Panc1 (cell line): Measurements from ENCODE around the gene FGF14. TPM values are rescaled to one million over a fixed set of nuclear protein-coding genes. Genes with fewer than 3 reads are reported as not detected.

ENCODE experiments used
- ATAC-seq: fragments of 200-7000 bp; cut with Tn5 transposase; 2 replicates; pipeline ENCODE4 v1.9.1; 2020; ENCODE audit warnings: mild to moderate bottlenecking, moderate library complexity
- BruUV-seq: library from RNA; stranded (reverse); fragments of 400-500 nt; replicated peaks from 2 replicates; lab custom pipeline; 2021; lab: Mats Ljungman, UMichigan
- CTCF ChIA-PET: fragments of 300-600 bp; sonication (Branson Sonifier 250); formaldehyde crosslinking; loops from one replicate; lab custom pipeline; 2022; ENCODE audit warnings: antibody characterized with exemption; lab: Charles Lee
- POLR2A ChIA-PET: fragments of 300-600 bp; sonication (Branson Sonifier 250); formaldehyde crosslinking; loops from one replicate; lab custom pipeline; 2022; ENCODE audit warnings: antibody characterized with exemption; lab: Charles Lee
- DNase-seq: peaks from one replicate; pipeline ENCODE4 v3.0.0-alpha.2; 2010; ENCODE audit warnings: low read depth, low spot score
- H3K27ac ChIP-seq: 2 replicates; pipeline ENCODE4 v1.5.1; 2011; ENCODE audit warnings: mild to moderate bottlenecking, low read length, inconsistent platforms
- H3K27me3 ChIP-seq: fragments of 200-500 bp; sonication (Bioruptor generic); 2 replicates; pipeline ENCODE4 v1.6.0; 2014; ENCODE audit warnings: low read length, inconsistent platforms; ENCODE audit not compliant: control insufficient read depth, insufficient read depth
- H3K36me3 ChIP-seq: fragments of 200-500 bp; sonication (Bioruptor generic); 2 replicates; pipeline ENCODE4 v1.5.1; 2014; ENCODE audit warnings: inconsistent platforms, mild to moderate bottlenecking, low read length, moderate library complexity; ENCODE audit not compliant: control insufficient read depth, insufficient read depth
- H3K4me1 ChIP-seq: 2 replicates; pipeline ENCODE4 v1.5.1; 2011; ENCODE audit warnings: inconsistent platforms, mild to moderate bottlenecking, low read length, moderate library complexity; ENCODE audit not compliant: control insufficient read depth, insufficient read depth
- H3K4me3 ChIP-seq, 2 experiments: 2 replicates each; pipeline ENCODE4 v1.5.1; 2011 to 2012; ENCODE audit warnings: low read depth in 2 of 2, low read length in 2 of 2, mild to moderate bottlenecking in 2 of 2, inconsistent platforms in 1 of 2, moderate library complexity in 1 of 2
- H3K9me3 ChIP-seq: fragments of 200-500 bp; sonication (Bioruptor generic); 2 replicates; pipeline ENCODE4 v1.5.1; 2014; ENCODE audit warnings: low read depth, mild to moderate bottlenecking, inconsistent platforms, low read length, moderate library complexity; ENCODE audit not compliant: control insufficient read depth, insufficient read depth
- POLR2AphosphoS5 ChIP-seq: IDR thresholded peaks from 2 replicates; pipeline ENCODE4 v1.6.1; 2012; ENCODE audit warnings: mild to moderate bottlenecking, low read depth, low read length, moderate library complexity
- SIN3A ChIP-seq: IDR thresholded peaks from 2 replicates; pipeline ENCODE4 v1.6.1; 2012; ENCODE audit warnings: low read depth, mild to moderate bottlenecking, low read length, moderate library complexity, borderline replicate concordance; ENCODE audit not compliant: insufficient read depth
- TCF7L2 ChIP-seq: IDR thresholded peaks from 2 replicates; pipeline ENCODE4 v1.6.1; 2011; ENCODE audit warnings: mild to moderate bottlenecking, low read depth, low read length, inconsistent platforms
- in situ Hi-C: cut with HindIII; loops from 2 replicates; pipeline ENCODE4 v1.10.0; 2016; ENCODE audit warnings: low sequenced_read_pairs, low pct_unique_long_range_greater_than_20kb
- intact Hi-C: fragments of 100-400 bp; cut with micrococcal nuclease; formaldehyde crosslinking; loops from one replicate; pipeline ENCODE4 v1.10.0; 2022; ENCODE audit not compliant: unreplicated experiment
- total RNA-seq: library from RNA; stranded (reverse); gene quantifications from one replicate; pipeline ENCODE4 v1.2.1, GENCODE V29; 2021; ENCODE audit not compliant: unreplicated experiment
- TF ChIP-seq, protein P1 (sequence below), 2 experiments: IDR thresholded peaks; 2 replicates each; pipeline ENCODE4 v1.6.1; 2011 to 2012; ENCODE audit warnings: low read depth in 2 of 2, control low read depth in 1 of 2, low read length in 1 of 2, mild to moderate bottlenecking in 1 of 2, moderate library complexity in 1 of 2; ENCODE audit not compliant: insufficient read depth in 1 of 2
- TF ChIP-seq, protein P2 (sequence below): fragments of 450-650 bp; IDR thresholded peaks from 2 replicates; pipeline ENCODE4 v1.5.1; 2017; ENCODE audit warnings: mild to moderate bottlenecking

Gene FGF14
- total RNA-seq, 1 experiment from 2014 or later = 0.03 TPM

- Histone ChIP-seq H3K36me3 (no peaks in the 10 kb centered on the region), H3K27ac (no peak overlapping the region), H3K4me1 (no peaks in the 10 kb centered on the region), H3K4me3 (no peak overlapping the region), H3K27me3 (no peaks in the 10 kb centered on the region), H3K9me3 (no peaks in the 10 kb centered on the region)
- ATAC-seq (no peak), DNase-seq (no peak)
- TF ChIP-seq, protein P1, sequence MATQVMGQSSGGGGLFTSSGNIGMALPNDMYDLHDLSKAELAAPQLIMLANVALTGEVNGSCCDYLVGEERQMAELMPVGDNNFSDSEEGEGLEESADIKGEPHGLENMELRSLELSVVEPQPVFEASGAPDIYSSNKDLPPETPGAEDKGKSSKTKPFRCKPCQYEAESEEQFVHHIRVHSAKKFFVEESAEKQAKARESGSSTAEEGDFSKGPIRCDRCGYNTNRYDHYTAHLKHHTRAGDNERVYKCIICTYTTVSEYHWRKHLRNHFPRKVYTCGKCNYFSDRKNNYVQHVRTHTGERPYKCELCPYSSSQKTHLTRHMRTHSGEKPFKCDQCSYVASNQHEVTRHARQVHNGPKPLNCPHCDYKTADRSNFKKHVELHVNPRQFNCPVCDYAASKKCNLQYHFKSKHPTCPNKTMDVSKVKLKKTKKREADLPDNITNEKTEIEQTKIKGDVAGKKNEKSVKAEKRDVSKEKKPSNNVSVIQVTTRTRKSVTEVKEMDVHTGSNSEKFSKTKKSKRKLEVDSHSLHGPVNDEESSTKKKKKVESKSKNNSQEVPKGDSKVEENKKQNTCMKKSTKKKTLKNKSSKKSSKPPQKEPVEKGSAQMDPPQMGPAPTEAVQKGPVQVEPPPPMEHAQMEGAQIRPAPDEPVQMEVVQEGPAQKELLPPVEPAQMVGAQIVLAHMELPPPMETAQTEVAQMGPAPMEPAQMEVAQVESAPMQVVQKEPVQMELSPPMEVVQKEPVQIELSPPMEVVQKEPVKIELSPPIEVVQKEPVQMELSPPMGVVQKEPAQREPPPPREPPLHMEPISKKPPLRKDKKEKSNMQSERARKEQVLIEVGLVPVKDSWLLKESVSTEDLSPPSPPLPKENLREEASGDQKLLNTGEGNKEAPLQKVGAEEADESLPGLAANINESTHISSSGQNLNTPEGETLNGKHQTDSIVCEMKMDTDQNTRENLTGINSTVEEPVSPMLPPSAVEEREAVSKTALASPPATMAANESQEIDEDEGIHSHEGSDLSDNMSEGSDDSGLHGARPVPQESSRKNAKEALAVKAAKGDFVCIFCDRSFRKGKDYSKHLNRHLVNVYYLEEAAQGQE (IDR thresholded peaks at IDR 0.05; ENCODE audit: insufficient read depth in 1 of 2, low read depth in 2 of 2, low read length in 1 of 2) = no peak
- TF ChIP-seq POLR2AphosphoS5 = no peak
- TF ChIP-seq, protein P2, sequence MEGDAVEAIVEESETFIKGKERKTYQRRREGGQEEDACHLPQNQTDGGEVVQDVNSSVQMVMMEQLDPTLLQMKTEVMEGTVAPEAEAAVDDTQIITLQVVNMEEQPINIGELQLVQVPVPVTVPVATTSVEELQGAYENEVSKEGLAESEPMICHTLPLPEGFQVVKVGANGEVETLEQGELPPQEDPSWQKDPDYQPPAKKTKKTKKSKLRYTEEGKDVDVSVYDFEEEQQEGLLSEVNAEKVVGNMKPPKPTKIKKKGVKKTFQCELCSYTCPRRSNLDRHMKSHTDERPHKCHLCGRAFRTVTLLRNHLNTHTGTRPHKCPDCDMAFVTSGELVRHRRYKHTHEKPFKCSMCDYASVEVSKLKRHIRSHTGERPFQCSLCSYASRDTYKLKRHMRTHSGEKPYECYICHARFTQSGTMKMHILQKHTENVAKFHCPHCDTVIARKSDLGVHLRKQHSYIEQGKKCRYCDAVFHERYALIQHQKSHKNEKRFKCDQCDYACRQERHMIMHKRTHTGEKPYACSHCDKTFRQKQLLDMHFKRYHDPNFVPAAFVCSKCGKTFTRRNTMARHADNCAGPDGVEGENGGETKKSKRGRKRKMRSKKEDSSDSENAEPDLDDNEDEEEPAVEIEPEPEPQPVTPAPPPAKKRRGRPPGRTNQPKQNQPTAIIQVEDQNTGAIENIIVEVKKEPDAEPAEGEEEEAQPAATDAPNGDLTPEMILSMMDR = no peak
- no peak for TF ChIP-seq TCF7L2
- TF ChIP-seq SIN3A = no peak
- CTCF ChIA-PET = no interaction called here
- intact Hi-C loops = no loop called here
- POLR2A ChIA-PET = no interaction called here
- in situ Hi-C loops = no loop called here
- no TSS peak for BruUV-seq
Observed at GRCh38 chr13:102369302-102369701, 32.5 kb downstream of the FGF14 start.

DNA sequence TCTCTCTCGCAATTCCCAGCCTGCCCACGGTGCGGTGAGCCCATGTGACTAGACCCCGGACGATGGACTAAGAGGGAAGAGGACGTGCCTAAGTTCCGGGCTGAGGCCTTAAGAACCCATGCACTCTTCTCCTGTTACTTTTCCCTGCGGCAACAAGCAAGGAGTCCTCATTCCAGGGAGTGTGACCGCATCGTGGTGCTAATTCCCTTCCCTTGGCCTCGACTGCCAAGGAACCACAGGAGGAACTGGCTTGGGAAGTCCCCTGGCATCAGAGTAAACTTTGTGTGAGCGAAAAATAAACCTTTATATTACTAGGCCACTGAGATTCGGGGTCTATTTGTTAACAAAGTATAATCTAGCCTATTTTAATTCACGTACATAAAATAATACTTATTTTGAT is 34.0 kb downstream of the FGF14 start:
- DNase-seq (no peak), ATAC-seq (no peak)
- H3K4me3 ChIP-seq = no peak overlapping the region
- no peaks in the 10 kb centered on the region for H3K4me1 ChIP-seq
- TF ChIP-seq, protein P1 (IDR thresholded peaks at IDR 0.05; ENCODE audit: insufficient read depth in 1 of 2, low read depth in 2 of 2, low read length in 1 of 2) = no peak
- TF ChIP-seq POLR2AphosphoS5 = no peak
- no peak for TF ChIP-seq SIN3A
- TF ChIP-seq, protein P2 = no peak
- TF ChIP-seq TCF7L2 = no peak
- H3K36me3 ChIP-seq = no peaks in the 10 kb centered on the region
- H3K27me3 ChIP-seq = no peaks in the 10 kb centered on the region
- no peak overlapping the region for H3K27ac ChIP-seq
- no TSS peak for BruUV-seq
- in situ Hi-C loops = no loop called here
- intact Hi-C loops = no loop called here
- POLR2A ChIA-PET = no interaction called here
- CTCF ChIA-PET = no interaction called here
- H3K9me3 ChIP-seq = no peaks in the 10 kb centered on the region
